Parathyroid adenoma (tissue), 2 donors: ENCODE measurements around the gene KLF15.

Source experiments
- H2AFZ ChIP-seq: fragments of 300-600 bp; sonication (generic); one replicate; pipeline ENCODE4 v1.7.0; 2017; ENCODE audit warnings: antibody characterized with exemption, mild to moderate bottlenecking
- H3K27ac ChIP-seq: fragments of 300-600 bp; sonication (generic); one replicate; pipeline ENCODE4 v1.7.0; 2017
- H3K27me3 ChIP-seq: fragments of 300-600 bp; sonication (generic); one replicate; pipeline ENCODE4 v1.7.0; 2017; ENCODE audit warnings: low read length; ENCODE audit not compliant: control insufficient read depth, insufficient read depth
- H3K36me3 ChIP-seq: fragments of 300-600 bp; sonication (generic); one replicate; pipeline ENCODE4 v1.7.0; 2017; ENCODE audit warnings: low read length; ENCODE audit not compliant: control insufficient read depth, insufficient read depth
- H3K4me1 ChIP-seq: fragments of 300-600 bp; sonication (generic); one replicate; pipeline ENCODE4 v1.7.0; 2017; ENCODE audit warnings: control low read depth
- H3K4me2 ChIP-seq: fragments of 300-600 bp; sonication (generic); one replicate; pipeline ENCODE4 v1.7.0; 2017; ENCODE audit warnings: low read length
- H3K4me3 ChIP-seq: fragments of 300-600 bp; sonication (generic); one replicate; pipeline ENCODE4 v1.7.0; 2017; ENCODE audit warnings: low read depth, low read length
- H3K79me2 ChIP-seq: fragments of 300-600 bp; sonication (generic); one replicate; pipeline ENCODE4 v1.7.0; 2017; ENCODE audit warnings: control low read depth
- H3K9ac ChIP-seq: fragments of 300-600 bp; sonication (generic); one replicate; pipeline ENCODE4 v1.7.0; 2017; ENCODE audit warnings: mild to moderate bottlenecking
- H3K9me3 ChIP-seq: fragments of 300-600 bp; sonication (generic); one replicate; pipeline ENCODE4 v1.7.0; 2017; ENCODE audit warnings: low read length; ENCODE audit not compliant: control insufficient read depth
- TF ChIP-seq, protein P1 (sequence below): fragments of 300-600 bp; sonication (generic); IDR thresholded peaks from one replicate; pipeline ENCODE4 v1.7.0; 2017; ENCODE audit warnings: antibody characterized with exemption, mild to moderate bottlenecking
- donor health status: primary hyperparathyroidism.

The KLF15 gene

DNA sequence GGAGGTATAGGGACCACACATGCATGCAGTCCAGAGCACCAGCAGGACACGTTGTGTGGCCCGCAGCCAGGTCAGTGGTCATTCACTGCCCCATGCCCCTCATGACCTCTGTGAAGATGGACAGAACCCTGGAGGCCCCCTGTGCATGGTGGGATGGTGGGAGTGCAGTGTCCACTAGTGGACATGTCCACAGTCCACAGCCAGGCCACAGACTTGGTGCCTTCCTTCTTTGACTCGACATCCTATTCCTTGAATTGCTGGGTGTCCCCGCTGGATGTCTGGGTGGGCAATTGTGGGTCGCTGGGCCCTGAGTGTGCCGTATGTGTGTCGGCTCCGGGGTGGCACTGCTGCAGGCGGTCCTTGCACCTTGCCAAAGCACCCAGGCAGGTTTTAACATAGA lies 35.7 kb downstream of the KLF15 start:
- Histone ChIP-seq H3K4me3 (no peak overlapping the region), H3K79me2 (no peaks in the 10 kb centered on the region), H3K9me3 (no peaks in the 10 kb centered on the region), H2AFZ (no peak overlapping the region), H3K4me2 (no peak overlapping the region), H3K36me3 (no peaks in the 10 kb centered on the region), H3K4me1 (no peaks in the 10 kb centered on the region), H3K27me3 (no peaks in the 10 kb centered on the region), H3K9ac (no peak overlapping the region), H3K27ac (no peak overlapping the region)
- TF ChIP-seq, protein P1, sequence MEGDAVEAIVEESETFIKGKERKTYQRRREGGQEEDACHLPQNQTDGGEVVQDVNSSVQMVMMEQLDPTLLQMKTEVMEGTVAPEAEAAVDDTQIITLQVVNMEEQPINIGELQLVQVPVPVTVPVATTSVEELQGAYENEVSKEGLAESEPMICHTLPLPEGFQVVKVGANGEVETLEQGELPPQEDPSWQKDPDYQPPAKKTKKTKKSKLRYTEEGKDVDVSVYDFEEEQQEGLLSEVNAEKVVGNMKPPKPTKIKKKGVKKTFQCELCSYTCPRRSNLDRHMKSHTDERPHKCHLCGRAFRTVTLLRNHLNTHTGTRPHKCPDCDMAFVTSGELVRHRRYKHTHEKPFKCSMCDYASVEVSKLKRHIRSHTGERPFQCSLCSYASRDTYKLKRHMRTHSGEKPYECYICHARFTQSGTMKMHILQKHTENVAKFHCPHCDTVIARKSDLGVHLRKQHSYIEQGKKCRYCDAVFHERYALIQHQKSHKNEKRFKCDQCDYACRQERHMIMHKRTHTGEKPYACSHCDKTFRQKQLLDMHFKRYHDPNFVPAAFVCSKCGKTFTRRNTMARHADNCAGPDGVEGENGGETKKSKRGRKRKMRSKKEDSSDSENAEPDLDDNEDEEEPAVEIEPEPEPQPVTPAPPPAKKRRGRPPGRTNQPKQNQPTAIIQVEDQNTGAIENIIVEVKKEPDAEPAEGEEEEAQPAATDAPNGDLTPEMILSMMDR, result no peak

DNA sequence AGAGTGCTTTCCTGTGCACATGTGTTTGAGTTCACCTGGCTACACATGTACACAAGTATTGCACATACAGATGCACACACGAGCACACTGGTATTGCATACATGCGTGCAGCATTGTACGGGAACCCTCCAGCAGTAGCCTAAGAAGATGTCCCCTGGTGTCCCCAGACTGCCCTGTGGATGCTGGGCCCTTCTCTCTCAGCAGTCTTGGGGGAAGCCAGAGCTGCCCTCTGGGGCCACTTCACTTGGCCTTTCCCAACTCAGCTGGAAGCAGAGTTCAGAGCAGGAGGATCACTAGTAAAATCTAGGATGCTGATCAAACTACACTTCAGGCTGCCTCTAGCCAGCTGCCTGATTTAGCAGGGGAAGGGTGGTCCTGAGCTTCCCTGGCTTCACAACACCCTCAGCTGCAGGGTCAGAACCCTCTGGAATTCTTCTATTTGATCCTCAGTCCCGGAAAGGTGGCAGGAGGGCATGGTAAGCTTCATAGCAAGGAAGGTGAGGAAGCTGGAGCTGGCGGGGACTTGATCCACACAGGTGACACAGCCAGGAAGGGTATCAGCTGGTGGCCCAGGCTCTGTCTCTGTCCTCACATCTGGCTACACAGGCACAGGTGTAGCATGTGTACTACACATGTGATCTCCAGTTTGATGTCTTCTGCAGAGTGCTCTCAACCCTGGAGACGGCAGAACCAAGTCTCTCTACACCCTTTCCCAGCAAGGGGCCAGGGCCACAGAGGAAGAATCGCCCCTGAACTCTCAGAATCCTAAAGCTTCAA lies 36.5 kb downstream of the KLF15 start:
- H3K4me2 ChIP-seq, result no peak overlapping the region
- no peaks in the 10 kb centered on the region for H3K36me3 ChIP-seq
- H2AFZ ChIP-seq, result no peak overlapping the region
- no peaks in the 10 kb centered on the region for H3K27me3 ChIP-seq
- TF ChIP-seq, protein P1, result no peak
- H3K79me2 ChIP-seq, result no peaks in the 10 kb centered on the region
- H3K4me3 ChIP-seq, result no peak overlapping the region
- H3K9ac ChIP-seq, result no peak overlapping the region
- no peaks in the 10 kb centered on the region for H3K9me3 ChIP-seq
- H3K27ac ChIP-seq, result no peak overlapping the region
- H3K4me1 ChIP-seq, result no peaks in the 10 kb centered on the region

DNA sequence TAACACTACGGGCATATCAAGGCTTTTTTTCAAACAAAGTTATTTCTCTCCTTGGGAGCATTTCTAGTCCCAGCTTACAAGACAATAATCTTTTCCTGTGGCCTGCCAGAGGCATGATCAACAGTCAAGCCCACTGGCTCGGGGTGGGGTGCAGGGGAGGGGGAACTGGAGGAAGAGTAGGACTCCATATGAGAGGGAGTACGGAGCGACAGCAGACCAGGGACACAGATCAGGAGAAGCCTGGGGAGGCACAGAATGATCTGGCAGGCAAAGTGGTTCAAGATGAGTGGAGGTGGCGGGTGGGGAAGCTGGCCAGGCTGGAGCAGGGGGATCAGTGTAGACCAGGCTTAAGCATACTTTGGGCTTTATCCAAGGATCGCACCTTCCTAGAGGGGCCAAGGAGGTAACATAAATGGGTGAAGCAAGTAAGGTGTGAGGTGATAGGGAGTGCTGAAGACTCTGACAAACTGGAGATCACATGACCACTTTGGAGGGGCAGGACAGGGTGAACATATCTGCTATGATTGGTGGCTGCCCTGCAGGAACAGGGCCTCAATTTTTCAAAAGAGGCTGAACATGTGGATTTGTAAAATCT lies 37.4 kb downstream of the KLF15 start:
- no peaks in the 10 kb centered on the region for H3K9me3 ChIP-seq
- no peaks in the 10 kb centered on the region for H3K36me3 ChIP-seq
- H3K27me3 ChIP-seq, result no peaks in the 10 kb centered on the region
- H3K4me1 ChIP-seq, result no peaks in the 10 kb centered on the region
- H3K79me2 ChIP-seq, result no peaks in the 10 kb centered on the region
- no peak overlapping the region for H3K9ac ChIP-seq
- H2AFZ ChIP-seq, result no peak overlapping the region
- H3K4me2 ChIP-seq, result no peak overlapping the region
- no peak overlapping the region for H3K27ac ChIP-seq
- TF ChIP-seq, protein P1, result no peak
- no peak overlapping the region for H3K4me3 ChIP-seq

DNA sequence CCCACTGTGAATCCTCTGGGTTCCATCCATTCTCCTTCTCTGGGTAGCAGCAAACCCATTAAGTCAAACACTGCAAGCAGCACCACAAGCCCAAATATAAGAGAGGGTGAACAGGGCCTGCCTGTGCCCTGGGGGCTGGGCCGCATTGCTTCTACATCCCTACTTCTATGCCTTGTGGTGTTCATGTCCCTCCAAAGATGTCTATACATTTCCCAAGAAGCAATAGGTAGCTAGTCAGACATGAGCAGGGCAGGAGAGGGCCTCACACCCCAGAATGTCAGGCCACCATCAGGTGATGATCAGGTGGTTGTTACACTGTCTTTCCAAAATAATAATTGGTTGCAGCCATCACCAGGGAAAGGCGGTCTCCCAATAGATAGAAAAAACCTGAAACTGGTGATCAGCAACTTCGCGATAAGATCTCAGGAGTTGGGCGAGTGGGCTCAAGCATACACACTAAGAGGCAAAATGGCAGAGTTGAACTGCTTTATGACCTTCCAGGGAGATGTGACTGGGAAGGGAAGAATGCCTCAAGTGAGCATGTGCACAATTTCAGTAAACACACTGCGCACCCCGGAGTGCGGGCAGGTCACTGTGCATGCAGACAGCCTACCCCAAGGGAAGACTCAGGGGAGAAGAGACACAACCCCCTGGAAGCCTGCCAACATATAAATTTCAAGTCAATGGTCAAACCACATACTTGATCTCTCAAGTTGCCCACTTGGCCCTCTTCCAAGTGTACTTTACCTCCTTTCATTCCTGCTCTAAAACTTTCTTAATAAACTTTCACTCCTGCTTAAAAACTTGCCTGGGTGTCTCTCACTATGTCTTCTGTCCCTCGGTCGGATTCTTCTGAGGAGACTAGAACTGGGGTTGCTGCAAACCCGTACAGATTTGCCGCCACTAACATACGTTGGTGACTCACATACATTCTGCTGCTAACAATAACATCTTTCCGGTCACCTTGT lies 39.9 kb downstream of the KLF15 start:
- TF ChIP-seq, protein P1, result no peak
- H3K27ac ChIP-seq, result no peak overlapping the region
- H3K27me3 ChIP-seq, result no peaks in the 10 kb centered on the region
- no peak overlapping the region for H2AFZ ChIP-seq
- no peak overlapping the region for H3K4me2 ChIP-seq
- no peak overlapping the region for H3K9ac ChIP-seq
- no peak overlapping the region for H3K4me3 ChIP-seq
- no peaks in the 10 kb centered on the region for H3K9me3 ChIP-seq
- H3K4me1 ChIP-seq, result no peaks in the 10 kb centered on the region
- H3K36me3 ChIP-seq, result no peaks in the 10 kb centered on the region
- H3K79me2 ChIP-seq, result no peaks in the 10 kb centered on the region
